Activated CD8-positive, alpha-beta T cell treated with anti-CD3 and anti-CD28 coated beads for 36 hours (primary cell): ENCODE measurements around the gene TMEM151B. TPM values are rescaled to one million over a fixed set of nuclear protein-coding genes. Genes with fewer than 3 reads are reported as not detected.
"Not testable (repeated sequence)": the region's sequence is repeated elsewhere in the genome, so short reads cannot be mapped to it uniquely, and the experiment has no call there.

ENCODE experiments used
- ATAC-seq: fragments of 200-7000 bp; cut with Tn5 transposase; one replicate; pipeline ENCODE4 v1.10.0; 2021; ENCODE audit warnings: mild to moderate bottlenecking, moderate library complexity
- CTCF ChIA-PET: fragments of 350-600 bp; sonication (Branson Sonifier 250); formaldehyde crosslinking; loops from one replicate; lab custom pipeline; 2021; ENCODE audit warnings: antibody characterized with exemption; lab: Charles Lee
- POLR2A ChIA-PET: fragments of 350-600 bp; sonication (Branson Sonifier 250); formaldehyde crosslinking; loops from one replicate; lab custom pipeline; 2021; ENCODE audit warnings: antibody characterized with exemption; lab: Charles Lee
- DNase-seq: peaks from one replicate; pipeline ENCODE4 v3.0.0-alpha.2; 2020
- H3K27ac Mint-ChIP-seq: one replicate; pipeline ENCODE4 v1.8.0; 2021; ENCODE audit warnings: mild to moderate bottlenecking, mixed read lengths
- H3K27me3 Mint-ChIP-seq: one replicate; pipeline ENCODE4 v1.8.0; 2021; ENCODE audit warnings: mixed read lengths
- H3K36me3 Mint-ChIP-seq: one replicate; pipeline ENCODE4 v1.8.0; 2021; ENCODE audit warnings: low read depth, mixed read lengths
- H3K4me1 Mint-ChIP-seq: one replicate; pipeline ENCODE4 v1.8.0; 2021; ENCODE audit warnings: low read depth, mixed read lengths
- H3K4me3 Mint-ChIP-seq: one replicate; pipeline ENCODE4 v1.8.0; 2021; ENCODE audit warnings: mild to moderate bottlenecking, moderate library complexity, mixed read lengths
- H3K9me3 Mint-ChIP-seq: one replicate; pipeline ENCODE4 v1.8.0; 2021; ENCODE audit warnings: mixed read lengths
- intact Hi-C: fragments of 100-400 bp; cut with micrococcal nuclease; formaldehyde crosslinking; loops from one replicate; pipeline ENCODE4 v1.10.0; 2022
- total RNA-seq, 2 experiments: library from RNA; stranded (reverse); gene quantifications; one replicate each; pipeline ENCODE4 v1.2.3, GENCODE V29; 2021
- TF ChIP-seq, protein P1 (sequence below): fragments of 200-600 bp; IDR thresholded peaks from one replicate; pipeline ENCODE4 v1.8.0; 2022; ENCODE audit warnings: antibody characterized with exemption, mild to moderate bottlenecking

TMEM151B gene
- total RNA-seq, 2 experiments from 2014 or later: 0.05 TPM; not detected in 1

DNA sequence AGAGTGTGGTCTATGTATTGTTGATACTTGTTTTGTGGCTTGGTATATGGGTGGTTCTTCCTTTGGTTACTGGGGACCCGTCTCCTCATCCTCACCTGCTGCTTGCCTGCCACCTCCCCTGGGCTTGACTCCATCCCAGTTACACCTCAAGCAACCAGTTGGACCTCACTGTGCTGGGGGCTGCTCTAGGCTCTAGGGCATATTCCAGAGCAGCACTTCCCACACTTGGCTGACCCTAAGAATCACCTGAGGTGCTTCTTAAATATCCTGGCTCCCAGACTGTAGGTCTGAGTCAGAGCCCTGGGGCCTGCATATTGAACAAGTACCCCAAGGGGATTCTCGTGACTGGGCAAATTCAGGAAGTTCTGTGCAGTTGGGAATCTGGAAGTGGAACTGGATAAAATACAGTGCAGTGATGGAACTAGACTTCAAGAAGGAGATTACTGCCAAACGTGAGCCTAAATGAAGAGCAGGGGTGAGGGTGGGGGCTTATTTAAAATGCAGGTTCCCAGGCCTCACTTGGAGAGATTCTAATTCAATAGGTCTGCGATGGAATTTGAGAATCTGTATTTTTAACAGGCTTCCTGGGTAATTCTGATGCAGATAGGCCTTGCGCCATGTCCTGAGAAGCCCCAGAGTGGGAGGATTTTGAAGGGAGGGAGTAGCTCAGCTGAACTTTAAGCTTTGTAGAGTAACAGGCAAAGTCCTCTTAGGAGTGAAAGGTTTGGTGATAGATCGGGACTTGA is 79.8 kb downstream of the TMEM151B start:
- CTCF ChIA-PET: interaction anchor here (0.7 to 1.7 kb wide), 2 partner anchors 12 to 350 kb away, joined by 3 read pairs; no protein-coding TSS in a partner anchor
- TF ChIP-seq, protein P1, sequence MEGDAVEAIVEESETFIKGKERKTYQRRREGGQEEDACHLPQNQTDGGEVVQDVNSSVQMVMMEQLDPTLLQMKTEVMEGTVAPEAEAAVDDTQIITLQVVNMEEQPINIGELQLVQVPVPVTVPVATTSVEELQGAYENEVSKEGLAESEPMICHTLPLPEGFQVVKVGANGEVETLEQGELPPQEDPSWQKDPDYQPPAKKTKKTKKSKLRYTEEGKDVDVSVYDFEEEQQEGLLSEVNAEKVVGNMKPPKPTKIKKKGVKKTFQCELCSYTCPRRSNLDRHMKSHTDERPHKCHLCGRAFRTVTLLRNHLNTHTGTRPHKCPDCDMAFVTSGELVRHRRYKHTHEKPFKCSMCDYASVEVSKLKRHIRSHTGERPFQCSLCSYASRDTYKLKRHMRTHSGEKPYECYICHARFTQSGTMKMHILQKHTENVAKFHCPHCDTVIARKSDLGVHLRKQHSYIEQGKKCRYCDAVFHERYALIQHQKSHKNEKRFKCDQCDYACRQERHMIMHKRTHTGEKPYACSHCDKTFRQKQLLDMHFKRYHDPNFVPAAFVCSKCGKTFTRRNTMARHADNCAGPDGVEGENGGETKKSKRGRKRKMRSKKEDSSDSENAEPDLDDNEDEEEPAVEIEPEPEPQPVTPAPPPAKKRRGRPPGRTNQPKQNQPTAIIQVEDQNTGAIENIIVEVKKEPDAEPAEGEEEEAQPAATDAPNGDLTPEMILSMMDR: no peak
- H3K4me1 Mint-ChIP-seq: no peaks in the 10 kb centered on the region
- DNase-seq: no peak
- H3K36me3 Mint-ChIP-seq: no peaks in the 10 kb centered on the region
- H3K27ac Mint-ChIP-seq: no peak overlapping the region
- POLR2A ChIA-PET: no interaction called here
- peaks cover 6% of the 10 kb centered on the region for H3K27me3 Mint-ChIP-seq
- intact Hi-C loops: no loop called here
- ATAC-seq: no peak
- no peak overlapping the region for H3K4me3 Mint-ChIP-seq
- no peaks in the 10 kb centered on the region for H3K9me3 Mint-ChIP-seq

- H3K4me3 Mint-ChIP-seq, POLR2A ChIA-PET, H3K27ac Mint-ChIP-seq, H3K36me3 Mint-ChIP-seq, H3K4me1 Mint-ChIP-seq, DNase-seq, H3K9me3 Mint-ChIP-seq, ATAC-seq, H3K27me3 Mint-ChIP-seq, intact Hi-C loops: not testable (repeated sequence)
- CTCF ChIA-PET: interaction anchor here (0.7 to 1.7 kb wide), 2 partner anchors 12 to 350 kb away, joined by 3 read pairs; no protein-coding TSS in a partner anchor
Observed at GRCh38 chr6:44350650-44350994, 80.4 kb downstream of the TMEM151B start.

- POLR2A ChIA-PET: no interaction called here
Observed at GRCh38 chr6:44352259-44352658, 82.0 kb downstream of the TMEM151B start.

GRCh38 chr6:44353336-44353735 is 83.1 kb downstream of the TMEM151B start:
- TF ChIP-seq, protein P1: no peak
- no peak overlapping the region for H3K4me3 Mint-ChIP-seq
- DNase-seq (no peak), ATAC-seq (no peak)
- H3K27me3 Mint-ChIP-seq: no peaks in the 10 kb centered on the region
- H3K36me3 Mint-ChIP-seq: no peaks in the 10 kb centered on the region
- ChIA-PET CTCF (no interaction called here), POLR2A (no interaction called here)
- no peak overlapping the region for H3K27ac Mint-ChIP-seq
- H3K9me3 Mint-ChIP-seq: no peaks in the 10 kb centered on the region
- intact Hi-C loops: no loop called here
- H3K4me1 Mint-ChIP-seq: no peaks in the 10 kb centered on the region

More at GRCh38 chr6:44352259-44352658, 82.0 kb downstream of the TMEM151B start:
- Mint-ChIP-seq H3K9me3 (no peaks in the 10 kb centered on the region), H3K4me1 (no peaks in the 10 kb centered on the region), H3K36me3 (no peaks in the 10 kb centered on the region), H3K27ac (no peak overlapping the region), H3K27me3 (no peaks in the 10 kb centered on the region), H3K4me3 (no peak overlapping the region)
- DNase-seq: no peak
- no peak for ATAC-seq
- CTCF ChIA-PET: interaction anchor here (0.7 to 1.3 kb wide), 3 partner anchors 38 to 83 kb away, joined by 3 read pairs; partner anchors contain the start of gene AARS2
- intact Hi-C loops: no loop called here
- TF ChIP-seq, protein P1: no peak

DNA sequence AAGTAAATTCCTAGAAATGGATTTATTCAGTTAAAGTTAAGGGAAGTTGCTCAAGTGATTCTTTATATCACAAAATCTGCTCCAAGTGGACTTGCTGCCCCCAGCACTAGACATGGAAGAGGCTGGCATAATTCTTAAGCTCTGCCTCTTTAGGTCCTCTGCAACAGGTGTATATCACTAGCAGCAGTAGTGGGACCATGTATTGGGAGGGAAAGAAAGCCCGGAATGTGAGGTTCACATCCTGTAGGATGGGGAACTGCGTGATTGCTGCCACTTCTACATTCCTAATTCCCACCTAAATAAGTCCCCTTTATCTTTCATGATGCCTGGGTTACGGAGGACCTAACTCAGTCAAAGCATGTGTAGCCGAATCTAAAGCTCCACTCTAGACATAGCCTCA is 85.4 kb downstream of the TMEM151B start:
- intact Hi-C loops: no loop called here
- no peaks in the 10 kb centered on the region for H3K36me3 Mint-ChIP-seq
- ChIA-PET POLR2A (no interaction called here), CTCF (no interaction called here)
- no peak for DNase-seq
- peaks cover 3% of the 10 kb centered on the region for H3K27me3 Mint-ChIP-seq
- TF ChIP-seq, protein P1: no peak
- H3K4me1 Mint-ChIP-seq: no peaks in the 10 kb centered on the region
- ATAC-seq: no peak
- H3K27ac Mint-ChIP-seq: no peak overlapping the region
- H3K4me3 Mint-ChIP-seq: no peak overlapping the region
- no peaks in the 10 kb centered on the region for H3K9me3 Mint-ChIP-seq
